KMS-11 (cell line): ENCODE results near the gene HELZ.

Experiments used
- H2AFZ ChIP-seq: fragments of 200-600 bp; sonication (generic); 2 replicates; pipeline ENCODE4 v1.6.1; 2016; ENCODE audit warnings: antibody characterized with exemption, mixed run types, low read depth
- H3K27ac ChIP-seq: fragments of 200-600 bp; sonication (generic); 2 replicates; pipeline ENCODE4 v1.6.1; 2016; ENCODE audit warnings: mild to moderate bottlenecking, mixed run types
- H3K27me3 ChIP-seq: fragments of 200-600 bp; sonication (generic); 2 replicates; pipeline ENCODE4 v1.6.1; 2017; ENCODE audit warnings: mild to moderate bottlenecking, low read depth, mixed run types, moderate library complexity; ENCODE audit not compliant: insufficient read depth
- H3K36me3 ChIP-seq: fragments of 200-600 bp; sonication (generic); 2 replicates; pipeline ENCODE4 v1.6.1; 2017; ENCODE audit warnings: mild to moderate bottlenecking, mixed run types; ENCODE audit not compliant: insufficient read depth
- H3K4me1 ChIP-seq: fragments of 200-600 bp; sonication (generic); 2 replicates; pipeline ENCODE4 v1.6.1; 2016; ENCODE audit warnings: mild to moderate bottlenecking, low read depth, mixed run types; ENCODE audit not compliant: poor library complexity, severe bottlenecking
- H3K4me2 ChIP-seq: fragments of 200-600 bp; sonication (generic); 2 replicates; pipeline ENCODE4 v1.7.0; 2016; ENCODE audit warnings: mild to moderate bottlenecking, mixed run types
- H3K4me3 ChIP-seq: fragments of 200-600 bp; sonication (generic); IDR thresholded peaks from 2 replicates; pipeline ENCODE4 v1.6.1; 2017; ENCODE audit warnings: low read depth, low read length, mixed read lengths; ENCODE audit not compliant: insufficient read depth
- H3K79me2 ChIP-seq: fragments of 200-600 bp; sonication (generic); 2 replicates; pipeline ENCODE4 v1.6.1; 2016; ENCODE audit warnings: low read depth, mixed run types; ENCODE audit not compliant: insufficient read depth
- H3K9ac ChIP-seq: fragments of 200-600 bp; sonication (generic); 2 replicates; pipeline ENCODE4 v1.6.1; 2016; ENCODE audit warnings: mild to moderate bottlenecking, mixed run types
- H4K20me1 ChIP-seq: fragments of 200-600 bp; sonication (generic); 2 replicates; pipeline ENCODE4 v1.6.1; 2016; ENCODE audit warnings: mild to moderate bottlenecking, mixed run types; ENCODE audit not compliant: insufficient read depth
- CTCF ChIP-seq: fragments of 200-600 bp; sonication (generic); conservative IDR thresholded peaks from 2 replicates; pipeline ENCODE4 v1.6.1; 2017; ENCODE audit warnings: low read depth, mild to moderate bottlenecking, antibody characterized with exemption, low read length, moderate library complexity, mixed read lengths

Gene HELZ

GRCh38 chr17:67025216-67025792 is 219.7 kb downstream of the HELZ start:
- Histone ChIP-seq H3K36me3 (no peaks in the 10 kb centered on the region), H3K4me3 (no peak overlapping the region), H4K20me1 (no peaks in the 10 kb centered on the region), H2AFZ (no peak overlapping the region), H3K9ac (no peak overlapping the region), H3K27me3 (no peaks in the 10 kb centered on the region), H3K4me2 (no peak overlapping the region), H3K27ac (no peak overlapping the region), H3K79me2 (no peaks in the 10 kb centered on the region), H3K4me1 (no peaks in the 10 kb centered on the region)
- TF ChIP-seq CTCF = no peak

- Histone ChIP-seq H3K9ac (no peak overlapping the region), H4K20me1 (no peaks in the 10 kb centered on the region), H3K27ac (no peak overlapping the region), H2AFZ (no peak overlapping the region), H3K36me3 (no peaks in the 10 kb centered on the region), H3K4me2 (no peak overlapping the region), H3K27me3 (no peaks in the 10 kb centered on the region), H3K4me1 (no peaks in the 10 kb centered on the region), H3K79me2 (no peaks in the 10 kb centered on the region), H3K4me3 (no peak overlapping the region)
- TF ChIP-seq CTCF = no peak
Observed at GRCh38 chr17:67024736-67025135, 220.3 kb downstream of the HELZ start.

- Histone ChIP-seq H3K27ac (no peak overlapping the region), H3K36me3 (no peaks in the 10 kb centered on the region), H2AFZ (no peak overlapping the region; the same call in 1 of the 2 replicates), H3K4me1 (no peaks in the 10 kb centered on the region), H3K27me3 (no peaks in the 10 kb centered on the region), H4K20me1 (no peaks in the 10 kb centered on the region), H3K4me2 (no peak overlapping the region), H3K79me2 (no peaks in the 10 kb centered on the region), H3K4me3 (no peak overlapping the region), H3K9ac (no peak overlapping the region)
- no peak for TF ChIP-seq CTCF
Observed at GRCh38 chr17:67022451-67022810, 222.6 kb downstream of the HELZ start.

- no peak overlapping the region for H3K4me2 ChIP-seq
- no peaks in the 10 kb centered on the region for H3K4me1 ChIP-seq
- no peaks in the 10 kb centered on the region for H4K20me1 ChIP-seq
- H3K27ac ChIP-seq = no peak overlapping the region
- H3K9ac ChIP-seq = no peak overlapping the region
- no peak overlapping the region; the same call in 1 of the 2 replicates for H2AFZ ChIP-seq
- no peaks in the 10 kb centered on the region for H3K27me3 ChIP-seq
- H3K79me2 ChIP-seq = no peaks in the 10 kb centered on the region
- H3K36me3 ChIP-seq = no peaks in the 10 kb centered on the region
- no peak for TF ChIP-seq CTCF
- no peak overlapping the region for H3K4me3 ChIP-seq
Observed at GRCh38 chr17:67021743-67022450, 223.1 kb downstream of the HELZ start.
